Stimulated activated CD8-positive, alpha-beta memory T cell treated with anti-CD3 and anti-CD28 coated beads, Interleukin-15, amount 100 ng/mL, for 24 hours (primary cell): ENCODE results near the gene C4orf36.

Source experiments
- DNase-seq: peaks from one replicate; pipeline ENCODE4 v3.0.0-alpha.2; 2020; ENCODE audit warnings: low read depth

Gene C4orf36, protein sequence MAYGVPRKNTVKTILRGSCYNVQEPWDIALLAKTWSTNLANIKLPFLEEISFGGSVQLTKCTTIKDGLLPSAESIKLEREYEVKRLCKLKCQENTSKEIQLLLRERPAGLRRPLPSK

DNA sequence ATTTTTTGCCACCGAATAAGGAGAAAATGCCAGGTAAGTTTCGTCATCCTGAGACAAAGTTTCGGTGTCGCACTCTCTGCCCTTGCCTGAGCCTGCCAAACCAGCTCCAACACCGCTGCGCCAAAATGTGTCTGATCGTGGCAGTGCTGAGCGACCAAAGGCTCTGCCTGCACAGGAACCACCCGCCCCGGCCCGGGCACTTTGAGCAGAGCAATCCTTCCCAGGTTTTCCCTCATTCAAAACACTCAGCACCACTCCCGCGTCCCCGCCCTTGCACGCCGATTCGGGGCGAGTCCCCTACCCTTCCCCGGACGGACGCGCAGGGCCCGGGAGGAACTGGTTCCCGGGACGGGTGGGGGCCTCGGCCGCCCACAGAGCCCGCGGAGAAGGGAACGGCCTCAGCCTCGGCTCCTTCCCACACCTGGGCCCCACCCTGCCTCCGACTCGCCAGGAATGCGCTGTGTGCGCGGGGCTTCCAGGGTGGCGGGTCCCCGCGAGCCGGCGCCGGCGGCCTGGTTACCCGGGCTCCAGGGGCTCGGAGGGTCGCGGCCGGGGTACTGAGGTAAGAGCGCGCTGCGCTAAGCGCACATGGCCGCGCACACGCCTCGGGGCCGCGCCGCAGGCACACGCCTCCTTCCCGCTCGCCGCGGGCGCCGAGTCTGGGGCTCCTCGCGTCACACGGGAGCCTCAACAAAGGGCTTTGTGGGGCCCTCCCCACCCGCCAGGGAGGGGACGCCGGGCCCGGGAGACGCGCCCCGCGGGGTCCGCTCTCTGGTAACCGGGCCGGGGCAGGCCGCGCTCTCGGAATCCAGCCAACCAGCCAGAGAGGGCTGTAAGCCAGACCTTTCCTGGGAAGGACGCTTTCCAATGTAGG is at the start of gene C4orf36:
C4orf36 (minus strand) TSS at position 661 of the 874 bp plus-strand sequence. CDS start 902 bp downstream, outside the sequence.
- peak; percentile 2 for DNase-seq

DNA sequence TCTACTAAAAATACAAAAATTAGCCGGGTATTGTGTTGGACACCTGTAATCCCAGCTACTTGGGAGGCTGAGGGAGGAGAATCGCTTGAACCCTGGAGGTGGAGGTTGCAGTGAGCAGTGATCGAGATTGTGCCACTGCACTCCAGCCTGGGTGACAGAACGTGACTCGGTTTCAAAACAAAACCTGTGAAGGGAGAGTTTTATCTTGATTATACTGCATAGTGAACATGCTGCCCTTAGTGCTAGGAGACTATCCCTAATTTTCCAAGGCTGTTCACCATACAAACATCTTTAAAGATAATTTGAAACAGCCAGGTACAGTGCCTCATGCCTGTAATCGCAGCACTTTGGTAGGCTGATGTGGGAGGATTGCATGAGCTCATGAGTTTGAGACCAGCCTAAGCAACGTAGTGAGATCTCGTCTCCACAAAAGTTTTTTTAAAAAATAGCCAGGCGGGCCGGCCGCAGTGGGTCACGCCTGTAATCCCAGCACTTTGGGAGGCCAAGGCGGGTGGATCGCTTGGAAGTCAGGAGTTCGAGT is 48.8 kb upstream of the C4orf36 start:
- no peak for DNase-seq

DNA sequence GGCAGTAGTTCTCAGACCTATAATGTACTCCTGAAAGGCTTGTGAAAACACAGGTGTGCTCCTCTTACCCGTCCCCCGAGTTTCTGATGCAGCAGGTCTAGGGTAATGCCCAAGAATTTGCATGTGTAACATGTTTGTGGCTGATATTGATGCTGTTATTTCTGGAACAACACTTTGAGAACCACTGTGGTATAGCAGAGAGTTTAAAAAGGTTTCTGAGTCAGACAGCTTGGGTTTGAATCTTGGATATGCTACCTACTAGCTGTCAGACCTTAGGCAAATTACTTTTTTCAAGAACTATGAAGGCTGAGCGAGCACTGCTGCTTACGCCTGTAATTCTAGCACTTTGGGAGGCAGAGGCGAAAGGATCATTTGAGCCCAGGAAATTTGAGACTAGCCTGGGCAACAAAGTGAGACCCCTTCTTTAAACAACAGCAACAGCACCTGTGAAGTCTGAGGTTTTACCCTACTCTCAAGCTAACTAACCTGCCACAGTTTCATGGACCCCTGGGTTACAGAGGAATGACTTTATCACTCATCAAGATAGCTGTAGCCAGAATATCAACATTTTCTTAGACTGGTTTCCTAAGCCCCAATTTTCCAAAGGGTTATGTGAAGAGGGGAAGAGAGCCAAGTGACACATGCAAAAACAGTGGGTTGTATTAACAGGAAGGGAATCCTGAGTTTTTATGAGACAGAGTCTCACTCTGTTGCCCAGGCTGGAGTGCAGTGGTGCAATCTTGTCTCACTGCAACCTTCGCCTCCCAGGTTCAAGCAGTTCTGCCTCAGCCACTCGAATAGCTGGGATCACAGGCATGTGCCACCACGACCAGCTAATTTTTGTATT is 47.7 kb upstream of the C4orf36 start:
- DNase-seq, result no peak

DNA sequence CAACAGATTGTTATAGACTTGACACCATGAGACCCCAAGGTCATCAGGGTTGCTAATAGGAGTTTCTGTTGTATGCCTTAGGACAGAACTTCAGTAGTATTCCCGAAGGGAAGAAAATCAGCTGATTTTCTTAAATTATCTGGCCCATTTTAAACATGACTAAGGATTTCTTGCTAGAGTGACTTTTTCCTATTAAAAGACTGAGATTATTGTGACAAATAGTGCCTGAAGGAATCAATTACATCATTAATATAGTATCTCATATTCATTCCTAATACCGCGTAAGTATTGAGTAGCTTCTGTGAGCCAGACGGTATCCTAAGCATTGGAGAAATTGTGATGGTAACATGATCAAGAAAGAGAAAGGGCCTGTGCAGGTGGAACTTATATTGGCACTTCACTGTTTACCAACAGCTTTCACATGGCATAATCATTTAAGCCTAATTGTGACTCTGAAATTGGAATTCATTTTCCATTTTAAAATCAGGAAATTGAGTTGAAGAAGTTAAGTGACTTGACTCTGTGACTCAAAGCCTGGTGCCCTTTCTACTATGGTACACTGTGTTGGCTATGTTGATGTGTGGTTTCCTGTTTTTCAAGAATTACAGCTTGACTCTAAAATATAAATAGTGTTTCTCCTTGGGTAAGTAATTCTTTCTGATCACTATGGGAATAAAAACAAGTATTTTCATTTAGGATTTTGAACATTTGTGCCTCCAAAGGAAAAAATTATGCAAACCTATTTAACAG is 46.7 kb upstream of the C4orf36 start:
- no peak for DNase-seq

DNA sequence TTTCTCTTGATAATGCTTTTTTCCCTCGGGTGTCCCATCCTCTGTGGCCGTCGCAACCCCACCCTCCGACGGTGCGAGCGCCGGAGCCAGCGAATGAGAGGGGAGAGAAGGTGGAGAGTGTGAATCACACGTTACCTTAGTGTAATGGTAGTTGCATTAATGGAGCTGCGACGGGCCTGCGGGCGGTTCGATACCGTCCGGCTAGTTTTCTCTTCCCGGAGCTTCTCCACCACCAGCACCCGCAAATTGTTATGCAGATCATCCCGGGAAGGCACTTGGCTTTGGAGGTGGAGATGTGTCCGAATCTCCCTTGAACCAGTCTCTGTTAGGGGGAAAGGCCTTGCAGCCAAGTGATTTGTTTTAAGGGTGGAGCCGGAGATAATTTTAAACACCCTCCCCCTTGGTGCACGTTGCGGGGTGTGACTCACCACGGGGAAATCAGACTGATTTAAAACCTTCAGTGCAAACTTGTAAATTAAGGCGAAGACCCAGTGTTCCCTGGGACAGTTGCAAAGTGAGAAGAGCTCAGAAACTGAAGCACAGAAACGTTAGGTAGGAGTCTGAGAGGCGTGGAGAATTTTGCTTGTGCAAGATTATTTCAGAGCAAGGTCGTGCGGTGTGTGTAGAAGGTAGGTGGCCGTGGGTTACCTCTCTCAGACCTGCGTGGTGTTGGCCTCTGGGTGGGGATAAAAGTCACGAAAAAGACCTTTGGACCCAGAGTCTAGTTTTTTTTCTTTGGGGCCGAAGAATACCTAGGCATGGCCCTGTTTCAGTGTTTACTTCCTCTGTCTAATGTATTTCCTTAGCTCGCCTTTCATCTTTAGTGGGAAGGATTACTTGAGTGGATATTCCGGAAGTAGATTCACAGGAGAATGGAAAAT is 43.9 kb upstream of the C4orf36 start:
- DNase-seq, result peak; percentile 43

DNA sequence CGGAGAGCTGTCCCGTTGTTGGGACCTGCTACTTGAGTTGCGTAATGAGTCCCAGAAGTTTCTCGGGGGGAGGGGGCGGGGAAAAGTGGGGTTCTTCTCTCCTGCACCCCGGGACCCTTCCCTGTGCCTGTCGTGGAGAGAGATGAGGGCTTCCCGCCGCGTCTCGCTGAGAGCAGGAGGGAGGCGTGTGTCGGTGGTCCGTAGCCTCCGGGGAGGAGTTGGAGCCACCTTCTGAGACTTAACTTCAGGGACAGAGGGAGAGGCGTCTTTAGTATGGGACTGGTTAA is 43.3 kb upstream of the C4orf36 start:
- DNase-seq, result peak; percentile 9

DNA sequence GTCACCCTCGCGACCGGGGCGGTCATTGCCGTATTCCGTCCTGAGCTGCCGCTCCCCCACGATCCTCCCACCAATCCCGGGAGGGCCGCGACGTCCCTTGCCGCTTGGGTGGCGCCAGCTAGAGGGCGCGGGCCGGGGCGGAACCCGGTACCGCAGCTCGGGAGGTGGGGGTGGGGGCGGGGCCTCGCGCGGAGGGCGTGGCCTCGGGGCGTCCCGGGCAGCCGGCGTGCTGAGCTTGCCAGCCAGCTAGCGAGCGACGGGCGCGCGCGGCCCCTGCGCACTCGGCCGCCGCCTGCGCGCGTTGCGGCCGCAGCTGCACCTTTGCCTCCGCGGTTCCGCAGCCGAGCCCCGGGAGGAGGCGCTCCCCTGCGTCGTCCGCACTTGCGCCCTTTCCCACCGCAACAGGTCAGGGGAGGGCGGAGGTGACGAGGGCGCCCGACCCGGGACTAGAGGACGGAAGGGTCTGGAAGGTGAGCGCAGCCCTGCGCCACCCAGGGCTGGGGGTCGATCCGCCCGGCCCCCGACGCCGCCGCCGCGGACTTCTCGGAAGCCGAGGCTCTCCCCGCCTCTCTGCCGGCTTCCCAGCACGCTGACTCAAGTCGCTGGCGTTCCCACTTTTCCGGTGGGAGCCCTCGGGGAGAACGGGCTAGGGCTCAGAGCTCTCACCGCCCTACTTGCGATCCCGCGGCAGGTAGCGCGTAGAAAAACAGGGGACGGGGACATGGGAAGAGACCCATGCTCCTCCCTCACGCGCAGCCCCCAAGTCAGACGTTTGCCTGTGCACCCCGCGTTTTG is 42.7 kb upstream of the C4orf36 start, which contains the start of gene AFF1:
AFF1 (plus strand) TSS at position 241 of the 795 bp plus-strand sequence. CDS start 13,523 bp downstream, outside the sequence.
- DNase-seq, result peak; percentile 64

DNA sequence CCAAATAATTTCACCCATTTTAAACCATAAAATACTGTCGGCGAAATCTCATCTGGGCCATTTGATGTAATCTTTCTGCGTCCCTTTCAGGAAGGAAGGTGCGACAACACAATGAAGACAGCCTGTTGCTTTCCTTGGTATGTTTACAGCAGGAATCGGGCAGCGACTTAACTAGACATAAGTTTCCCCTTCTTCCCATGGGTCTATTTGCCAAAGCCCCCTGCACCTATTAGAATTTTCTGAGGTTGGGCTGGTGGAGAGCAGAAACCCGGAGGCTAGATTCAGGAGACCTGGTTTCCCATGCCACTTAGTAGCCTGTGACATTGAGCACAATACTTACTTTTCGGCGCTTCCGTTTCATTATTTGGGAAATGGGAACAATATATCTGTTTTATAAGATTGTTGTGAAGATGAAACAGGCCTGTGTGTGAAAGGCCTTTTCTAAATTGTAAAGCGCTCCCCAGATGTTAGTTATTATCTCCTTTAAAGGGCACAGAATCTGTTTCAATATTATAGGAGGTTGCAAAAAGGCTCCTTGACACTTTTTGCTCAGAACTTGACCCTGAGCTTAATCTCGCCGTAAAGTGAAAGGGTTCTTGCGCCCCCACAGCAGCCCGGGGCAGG is 42.0 kb upstream of the C4orf36 start:
- DNase-seq, result no peak

DNA sequence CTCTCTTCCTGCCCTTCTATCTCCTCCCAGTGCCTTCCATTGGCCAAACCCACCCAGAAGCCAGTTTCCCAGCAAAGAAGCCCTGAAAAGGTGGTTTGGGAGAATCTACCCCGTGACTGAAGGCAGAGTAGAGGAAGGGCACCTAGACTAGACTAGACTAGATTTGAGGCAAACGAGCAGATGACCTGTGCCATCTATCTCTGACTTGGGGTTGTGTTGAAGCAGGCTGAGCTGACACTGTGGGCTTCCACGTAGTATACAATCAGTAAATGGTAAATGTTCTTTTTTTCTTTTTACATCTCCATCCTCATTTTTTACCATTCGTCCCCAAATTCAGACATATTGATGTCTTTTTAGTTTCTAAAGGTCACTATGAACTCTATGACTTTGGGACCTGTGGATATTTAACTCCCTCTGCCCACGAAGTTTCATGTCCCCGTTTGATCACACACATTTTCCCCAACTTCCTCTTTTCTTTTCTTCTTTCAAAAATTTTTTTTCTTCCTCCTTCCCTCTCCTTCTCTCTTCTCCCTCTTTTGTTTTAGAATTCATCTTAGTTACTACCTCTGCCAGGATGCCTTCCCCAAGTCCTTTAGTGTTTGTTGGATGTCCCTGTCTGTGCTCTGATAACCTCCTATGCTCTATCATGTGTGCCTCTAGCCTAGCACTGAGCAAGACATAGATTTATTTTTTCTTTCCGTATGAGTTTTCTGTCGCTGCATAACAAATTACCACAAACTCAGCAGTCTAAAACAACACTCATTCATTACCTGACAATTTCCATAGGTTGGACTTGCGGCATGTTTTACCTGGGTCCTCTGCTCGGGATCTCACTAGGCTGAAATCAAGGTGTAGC is 36.4 kb upstream of the C4orf36 start:
- DNase-seq, result no peak

DNA sequence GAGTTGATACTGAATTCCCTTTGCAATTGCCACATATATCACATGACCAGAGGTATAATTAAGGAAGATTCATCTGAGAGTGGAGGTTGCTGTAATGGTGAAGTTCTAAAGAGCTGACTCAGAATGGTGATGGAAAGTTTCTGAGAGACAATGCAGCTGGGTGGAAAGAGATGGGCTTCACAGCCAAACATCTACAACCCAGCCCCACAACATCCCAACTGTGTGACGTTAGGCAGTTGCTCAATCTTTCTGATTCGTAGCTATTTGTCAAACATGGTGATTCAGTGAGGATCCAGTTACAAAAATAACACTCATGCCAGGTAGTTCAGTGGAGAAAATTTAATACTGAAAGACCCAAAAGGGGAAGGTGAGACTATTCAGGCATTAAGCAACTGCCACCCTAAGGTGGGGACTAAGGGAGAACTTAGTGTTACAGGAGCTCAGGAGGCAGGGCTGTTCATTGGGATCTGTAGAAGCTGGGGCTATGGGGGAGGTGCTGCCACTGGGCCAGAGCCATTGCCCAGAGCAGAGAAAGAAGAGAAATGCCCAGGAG is 35.7 kb upstream of the C4orf36 start:
- no peak for DNase-seq

DNA sequence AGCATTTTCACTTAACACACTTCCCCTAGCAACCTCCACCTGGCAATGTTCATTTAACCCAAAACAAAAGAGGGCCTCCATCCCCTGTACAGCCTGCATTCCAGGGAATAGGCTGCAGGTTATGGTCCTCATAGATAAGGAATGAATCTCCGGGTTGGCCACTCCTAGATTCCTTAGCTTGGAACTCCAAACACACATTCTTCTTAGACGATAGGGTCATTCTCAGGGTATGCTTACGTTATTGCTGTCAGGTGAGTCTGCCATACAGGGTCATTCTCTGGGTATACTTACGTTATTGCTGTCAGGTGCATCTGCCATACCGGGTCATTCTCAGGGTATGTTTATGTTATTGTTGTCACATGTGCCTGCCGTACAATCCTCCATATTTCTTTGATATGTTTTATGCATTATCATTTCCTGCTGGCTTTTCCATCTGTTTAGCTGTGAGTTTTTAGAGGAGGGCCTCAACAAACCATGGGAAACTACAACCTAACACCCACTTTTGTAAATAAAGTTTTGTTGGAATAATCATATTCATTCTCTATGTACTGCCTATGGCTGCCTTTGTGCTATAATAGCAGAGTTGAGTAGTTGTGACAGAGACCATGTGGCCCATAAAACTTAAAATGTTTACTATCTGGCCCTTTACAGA is 34.3 kb upstream of the C4orf36 start:
- no peak for DNase-seq

DNA sequence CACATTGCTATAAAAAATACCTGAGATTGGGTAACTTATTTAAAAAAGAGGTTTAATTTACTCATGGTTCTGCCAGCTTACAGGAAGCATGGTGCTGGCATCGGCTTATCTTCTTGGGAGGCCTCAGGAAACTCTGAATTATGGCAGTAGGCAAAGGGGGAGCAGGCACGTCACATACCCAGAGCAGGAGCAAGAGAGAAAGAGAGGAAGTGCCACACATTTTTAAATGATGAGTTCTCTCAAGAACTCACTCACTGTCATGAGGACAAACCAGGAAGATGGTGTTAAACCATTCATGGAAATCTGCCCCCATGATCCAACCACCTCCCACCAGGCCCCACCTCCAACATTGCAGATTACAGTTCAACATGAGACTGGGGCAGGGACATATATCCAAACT is 32.6 kb upstream of the C4orf36 start:
- DNase-seq, result no peak

DNA sequence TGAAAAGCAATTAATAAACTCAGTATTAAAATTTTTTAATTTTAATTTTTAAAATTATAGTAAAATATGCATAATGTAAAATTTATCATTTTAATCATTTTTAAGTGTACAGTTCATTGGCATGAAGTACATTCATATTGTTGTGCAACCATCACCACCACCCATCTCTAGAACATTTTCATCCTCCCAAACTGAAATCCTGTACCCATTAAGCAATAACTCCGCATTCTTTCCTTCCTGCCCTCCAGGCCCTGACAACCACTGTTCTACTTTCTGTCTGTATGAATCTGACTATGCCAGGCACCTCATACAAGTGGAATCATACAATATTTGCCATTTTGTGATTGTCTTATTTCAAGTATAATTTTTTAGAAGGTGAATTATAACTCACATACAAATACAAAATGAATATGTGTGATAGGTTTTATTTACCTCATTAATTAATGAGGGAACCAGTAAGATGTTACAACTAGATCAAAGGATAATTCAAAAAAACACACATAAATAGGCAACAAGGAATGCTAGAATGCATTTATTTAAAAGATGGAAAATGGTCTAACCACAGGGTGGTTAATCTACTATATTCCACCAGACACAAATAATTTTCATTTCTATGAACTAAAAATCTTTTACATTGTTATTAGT is 29.5 kb upstream of the C4orf36 start:
- no peak for DNase-seq

DNA sequence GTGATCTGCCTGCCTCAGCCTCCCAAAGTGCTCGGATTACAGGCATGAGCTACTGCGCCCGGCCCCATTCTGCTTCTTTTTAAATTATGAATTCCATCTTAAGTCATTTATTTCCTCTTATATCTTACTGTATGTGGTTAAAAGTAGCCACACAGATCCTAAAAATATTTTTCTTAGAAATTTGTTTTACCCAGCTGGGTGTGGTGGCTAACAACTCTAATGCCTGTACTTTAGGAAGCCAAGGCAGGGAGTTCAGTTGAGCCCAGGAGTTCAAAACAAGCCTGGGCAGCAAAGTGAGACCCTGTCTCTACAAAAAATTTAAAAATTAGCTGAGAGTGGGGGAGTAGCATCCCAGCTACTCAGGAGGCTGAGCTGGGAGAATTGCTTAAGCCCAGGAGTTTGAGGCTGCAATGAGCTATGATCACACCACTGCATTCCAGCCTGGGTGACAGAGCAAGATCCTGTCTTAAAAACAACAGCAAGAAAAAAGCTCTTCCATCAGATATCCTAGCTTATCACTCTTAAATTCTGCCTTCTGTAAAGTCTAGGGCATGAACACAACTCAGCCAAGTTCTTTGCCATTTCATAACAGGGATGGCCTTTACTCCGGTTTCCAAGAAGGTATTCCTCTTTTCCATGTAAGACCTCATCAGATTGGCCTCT is 27.5 kb upstream of the C4orf36 start:
- DNase-seq, result no peak

DNA sequence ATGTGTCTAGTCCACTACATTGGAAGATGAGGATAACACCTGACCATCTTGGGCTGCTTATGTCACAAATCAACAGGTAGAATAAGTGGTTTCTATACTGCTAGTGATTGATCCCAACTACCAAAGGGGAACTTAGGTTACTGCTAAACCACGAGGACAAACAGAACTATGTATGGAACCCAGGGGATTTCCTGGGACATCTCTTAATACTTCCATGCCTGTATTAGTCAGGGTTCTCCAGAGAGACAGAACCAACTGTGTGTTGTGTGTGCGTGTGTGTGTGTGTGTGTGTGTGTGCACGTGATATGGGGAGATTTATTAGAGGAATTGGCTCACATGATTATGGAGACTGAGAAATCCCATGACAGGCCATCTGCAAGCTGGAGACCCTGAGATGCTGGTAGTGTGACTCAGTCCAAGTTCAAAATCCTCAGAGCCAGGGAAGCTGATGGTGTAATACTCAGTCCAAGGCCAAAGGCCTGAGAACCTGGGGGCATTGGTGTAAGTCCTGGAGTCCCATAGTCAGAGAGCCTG is 26.4 kb upstream of the C4orf36 start:
- no peak for DNase-seq
